ENCODE results near the gene ISM1.

The ISM1 gene

GRCh38 chr20:13340088-13340487 is 119.0 kb downstream of the ISM1 start:
- DNase-seq (ENCODE audit: extremely low read depth in 1 of 2, low read depth in 1 of 2), result no peak

GRCh38 chr20:13341737-13342393 is 120.8 kb downstream of the ISM1 start:
- DNase-seq (ENCODE audit: extremely low read depth in 1 of 2, low read depth in 1 of 2), result peak in 1 of 2 donors; percentile 5

DNA sequence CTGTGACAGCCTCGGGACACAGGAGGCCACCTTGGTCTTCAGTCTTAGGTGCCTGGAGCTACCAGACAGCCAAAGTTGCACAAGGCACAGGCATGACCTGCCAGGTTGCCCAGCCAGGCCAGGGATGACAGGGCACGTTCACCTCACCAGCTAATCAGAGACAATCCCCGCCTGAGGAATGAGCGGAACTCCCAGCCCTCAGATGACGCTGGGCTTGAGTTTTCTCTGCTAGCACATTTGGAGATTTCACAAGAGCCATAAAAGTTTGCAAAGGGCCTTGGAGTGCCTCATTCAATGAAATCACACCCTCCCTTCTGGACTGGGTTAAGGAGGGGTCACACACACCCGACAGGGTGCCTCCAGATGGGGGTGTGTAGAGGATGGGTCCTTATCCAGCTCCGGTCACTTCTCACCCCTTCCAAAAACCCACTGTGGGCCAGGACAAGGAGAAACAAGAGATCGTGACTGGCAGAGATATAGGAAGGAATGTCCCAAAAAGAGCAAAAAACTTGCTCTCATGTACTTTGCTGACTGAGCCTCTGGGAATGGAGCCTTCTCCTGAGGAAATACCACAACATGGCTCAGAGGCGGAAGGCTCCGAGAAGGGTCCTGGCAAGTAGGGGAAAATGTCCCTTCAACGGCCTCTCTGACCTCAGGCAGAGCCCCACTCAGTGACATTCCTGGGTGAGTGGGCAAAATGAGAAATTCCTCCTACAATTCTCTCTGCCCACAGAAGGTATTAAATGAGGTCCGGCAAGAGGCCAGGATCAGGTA is 121.6 kb downstream of the ISM1 start:
- DNase-seq (ENCODE audit: extremely low read depth in 1 of 2, low read depth in 1 of 2), result no peak

DNA sequence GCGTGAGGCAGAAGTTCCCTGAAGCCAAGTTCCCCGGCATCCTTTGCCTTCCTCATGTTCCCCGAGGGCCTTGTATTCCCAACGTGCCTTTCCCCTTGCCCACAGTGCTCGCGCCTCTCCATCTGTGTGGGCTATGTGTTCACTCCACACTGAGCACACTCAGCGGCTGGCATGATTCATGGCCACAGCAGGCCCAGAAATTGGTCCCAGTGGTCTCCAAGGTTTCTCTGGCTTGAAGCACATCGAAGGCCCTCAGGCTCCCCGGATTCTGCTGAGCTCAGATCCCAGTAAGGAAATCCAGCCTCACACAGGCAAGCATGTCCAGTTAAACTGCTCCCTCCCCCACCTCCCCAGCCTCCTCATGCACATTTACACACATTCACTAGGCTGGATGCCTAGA is 123.6 kb downstream of the ISM1 start:
- no peak for DNase-seq (ENCODE audit: extremely low read depth in 1 of 2, low read depth in 1 of 2)

DNA sequence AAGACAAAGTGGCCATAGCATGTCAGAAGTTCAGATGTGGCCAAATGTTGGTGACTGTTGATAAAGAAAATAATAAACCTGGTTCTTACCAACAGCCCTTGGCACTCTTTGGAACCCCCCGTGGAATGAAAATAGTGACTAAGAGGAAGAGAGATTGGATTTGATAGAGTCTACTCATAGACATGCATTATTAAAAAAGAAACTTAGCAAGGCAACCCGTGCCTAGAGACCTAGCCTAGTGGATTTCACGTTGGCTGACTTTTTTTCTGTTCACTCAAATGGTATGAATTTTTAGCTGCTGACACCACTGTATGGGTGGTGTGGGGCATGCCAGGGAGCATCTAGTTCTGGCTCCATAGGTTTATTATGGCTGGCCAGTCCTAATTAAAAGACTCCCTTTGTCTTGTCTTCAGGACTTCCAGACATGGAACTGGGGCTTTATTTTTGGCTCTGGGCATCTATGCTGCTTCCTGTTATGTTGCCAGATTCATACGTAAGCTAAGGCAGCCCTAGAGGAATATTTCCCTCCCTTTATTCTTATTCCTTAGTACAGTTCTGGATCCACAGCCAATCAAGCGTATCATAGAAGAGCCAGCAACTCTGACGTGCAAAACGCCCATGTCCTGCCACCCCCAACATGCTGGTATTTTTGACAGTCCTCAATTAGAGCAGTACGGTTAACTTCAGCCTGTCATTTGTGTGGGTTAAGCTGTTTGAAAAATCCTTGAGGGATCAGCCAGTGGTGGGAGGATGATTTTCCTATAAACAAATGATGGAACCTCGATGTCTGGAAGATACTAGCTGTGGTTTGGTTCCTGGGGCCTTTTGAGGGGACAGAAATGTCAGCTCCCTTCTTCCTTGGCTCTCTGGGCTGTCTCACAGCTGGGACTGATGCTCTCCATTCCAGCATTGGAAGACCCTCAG is 127.5 kb downstream of the ISM1 start:
- no peak for DNase-seq (ENCODE audit: extremely low read depth in 1 of 2, low read depth in 1 of 2)

DNA sequence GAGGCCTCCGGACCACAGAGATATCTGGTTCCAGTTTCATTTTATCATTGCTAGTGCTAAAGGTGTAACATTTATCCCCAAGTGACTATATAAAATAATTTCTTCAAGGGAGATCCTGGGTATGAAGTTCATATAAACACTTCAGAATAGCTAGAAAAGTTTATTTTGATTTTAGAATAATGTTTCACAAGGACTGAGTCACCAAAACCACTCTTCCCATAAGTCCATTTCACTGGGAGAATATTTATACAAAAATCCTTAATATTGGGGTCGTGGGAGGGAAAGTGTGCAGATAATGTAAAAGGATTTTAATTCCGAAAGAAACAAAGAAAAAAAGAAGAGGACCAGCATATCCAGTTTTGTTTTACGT is 128.1 kb downstream of the ISM1 start:
- DNase-seq (ENCODE audit: extremely low read depth in 1 of 2, low read depth in 1 of 2), result no peak
